CD14-positive monocyte (primary cell): Measurements from ENCODE around the gene STAMBPL1. TPM values are rescaled to one million over a fixed set of nuclear protein-coding genes. Genes with fewer than 3 reads are reported as not detected.

Experiments used
- DNase-seq, 3 donors: peaks; one replicate each; pipeline ENCODE4 v3.0.0-alpha.2; 2011 to 2022
- H2AFZ ChIP-seq: 2 replicates; pipeline ENCODE4 v1.6.0; 2012; ENCODE audit warnings: mild to moderate bottlenecking, low read depth, low read length, inconsistent platforms; ENCODE audit not compliant: insufficient read depth, poor library complexity, severe bottlenecking
- H3K27ac ChIP-seq, 2 donors: 1 replicate in 1 of 2; 2 replicates in 1 of 2; pipeline ENCODE4 v1.5.1; 2012 to 2013; ENCODE audit warnings: low read length in 2 of 2, control low read depth in 1 of 2, inconsistent platforms in 1 of 2, low read depth in 1 of 2, mild to moderate bottlenecking in 1 of 2
- H3K27me3 ChIP-seq, 2 donors: one replicate each; pipeline versions ENCODE4 v1.6.0 to v1.6.1; 2011 to 2013; ENCODE audit warnings: low read length in 2 of 2; ENCODE audit not compliant: control insufficient read depth in 2 of 2, insufficient read depth in 2 of 2
- H3K36me3 ChIP-seq, 2 donors: replicated peaks in 1 of 2; 1 replicate in 1 of 2; 2 replicates in 1 of 2; pipeline versions ENCODE4 v1.5.1 to v1.6.1; 2012 to 2013; ENCODE audit warnings: low read length in 2 of 2, control low read depth in 1 of 2, inconsistent platforms in 1 of 2, mild to moderate bottlenecking in 1 of 2; ENCODE audit not compliant: insufficient read depth in 2 of 2, control insufficient read depth in 1 of 2
- H3K4me1 ChIP-seq, 2 donors: 1 replicate in 1 of 2; 2 replicates in 1 of 2; pipeline versions ENCODE4 v1.5.1 to v1.6.1; 2012 to 2013; ENCODE audit warnings: low read length in 2 of 2, control low read depth in 1 of 2, inconsistent platforms in 1 of 2, mild to moderate bottlenecking in 1 of 2, moderate library complexity in 1 of 2; ENCODE audit not compliant: insufficient read depth in 2 of 2, control insufficient read depth in 1 of 2
- H3K4me2 ChIP-seq: replicated peaks from 2 replicates; pipeline ENCODE3; 2012; ENCODE audit warnings: low read length, moderate library complexity, mild to moderate bottlenecking; ENCODE audit not compliant: poor library complexity, severe bottlenecking; ENCODE audit errors: extremely low read depth
- H3K4me3 ChIP-seq, 3 experiments: fragments of 200-600 bp in 1 of 3; sonication (generic) in 1 of 3; replicated peaks in 1 of 3; 1 replicate in 2 of 3; 2 replicates in 1 of 3; pipeline ENCODE4 v1.5.1; 2011 to 2013; ENCODE audit warnings: low read length in 3 of 3, mild to moderate bottlenecking in 3 of 3, control low read depth in 2 of 3, low read depth in 2 of 3, inconsistent platforms in 1 of 3, moderate library complexity in 1 of 3
- H3K79me2 ChIP-seq: 2 replicates; pipeline ENCODE4 v1.6.0; 2012; ENCODE audit warnings: mild to moderate bottlenecking, control low read depth, inconsistent platforms, low read length, moderate library complexity; ENCODE audit not compliant: insufficient read depth
- H3K9ac ChIP-seq: 2 replicates; pipeline ENCODE4 v1.6.0; 2017; ENCODE audit warnings: low read length, mild to moderate bottlenecking; ENCODE audit not compliant: insufficient read depth, poor library complexity, severe bottlenecking
- H3K9me3 ChIP-seq, 2 donors: replicated peaks in 1 of 2; 1 replicate in 1 of 2; 2 replicates in 1 of 2; pipeline versions ENCODE4 v1.5.1 to v1.6.1; 2012 to 2013; ENCODE audit warnings: low read length in 2 of 2, control low read depth in 1 of 2; ENCODE audit not compliant: control insufficient read depth in 1 of 2, insufficient read depth in 1 of 2
- H4K20me1 ChIP-seq: 2 replicates; pipeline ENCODE4 v1.6.0; 2012; ENCODE audit warnings: mild to moderate bottlenecking, low read length, control low read depth, moderate library complexity; ENCODE audit not compliant: insufficient read depth
- H3K27ac Mint-ChIP-seq, 7 donors: one replicate each; pipeline ENCODE4 v1.8.0; 2020; ENCODE audit warnings: mild to moderate bottlenecking in 7 of 7, mixed read lengths in 7 of 7, moderate library complexity in 6 of 7, inconsistent platforms in 2 of 7
- H3K27me3 Mint-ChIP-seq, 3 donors: one replicate each; pipeline ENCODE4 v1.8.0; 2021 to 2022; ENCODE audit warnings: low read depth in 3 of 3, mild to moderate bottlenecking in 3 of 3, mixed read lengths in 3 of 3, moderate library complexity in 3 of 3, inconsistent platforms in 1 of 3
- H3K36me3 Mint-ChIP-seq, 2 donors: one replicate each; pipeline ENCODE4 v1.8.0; 2020; ENCODE audit warnings: mixed read lengths in 2 of 2, inconsistent platforms in 1 of 2, mild to moderate bottlenecking in 1 of 2
- H3K4me1 Mint-ChIP-seq: one replicate; pipeline ENCODE4 v1.8.0; 2020; ENCODE audit warnings: mild to moderate bottlenecking, mixed read lengths
- H3K4me3 Mint-ChIP-seq, 2 donors: one replicate each; pipeline ENCODE4 v1.8.0; 2020; ENCODE audit warnings: mild to moderate bottlenecking in 2 of 2, mixed read lengths in 2 of 2, moderate library complexity in 1 of 2
- H3K9me3 Mint-ChIP-seq, 7 donors: one replicate each; pipeline ENCODE4 v1.8.0; 2020 to 2022; ENCODE audit warnings: mixed read lengths in 7 of 7, mild to moderate bottlenecking in 6 of 7, moderate library complexity in 6 of 7, inconsistent platforms in 2 of 7
- WGBS: methylation state at CpG from one replicate; pipeline ENCODE4 v1.1.5; 2013; ENCODE audit warnings: missing lambda C conversion rate; ENCODE audit not compliant: insufficient coverage; 5-methylcytosine and 5-hydroxymethylcytosine counted together
- intact Hi-C, 2 donors: fragments of 100-400 bp; cut with micrococcal nuclease; formaldehyde crosslinking; loops; one replicate each; pipeline versions ENCODE4 v1.15.0 to v1.15.1; 2023
- polyA plus RNA-seq, 3 donors: library from polyadenylated mRNA; depleted of rRNA in 1 of 3; unstranded in 2 of 3; stranded (reverse) in 1 of 3; fragments of 300-500 nt in 2 of 3; fragments of >200 nt in 1 of 3; fragmentation: Illumina TruSeq in 2 of 3; gene quantifications; 1 replicate in 2 of 3; 2 replicates in 1 of 3; pipeline ENCODE4 v1.2.3, GENCODE V29; 2012 to 2021
- TF ChIP-seq, protein P1 (sequence below): fragments of 200-600 bp; IDR thresholded peaks from one replicate; pipeline ENCODE4 v1.8.0; 2022; ENCODE audit warnings: antibody characterized with exemption, mild to moderate bottlenecking

STAMBPL1 gene
- polyA plus RNA-seq, 3 donors, result 0.07 to 1.5 (median 0.10) TPM

DNA sequence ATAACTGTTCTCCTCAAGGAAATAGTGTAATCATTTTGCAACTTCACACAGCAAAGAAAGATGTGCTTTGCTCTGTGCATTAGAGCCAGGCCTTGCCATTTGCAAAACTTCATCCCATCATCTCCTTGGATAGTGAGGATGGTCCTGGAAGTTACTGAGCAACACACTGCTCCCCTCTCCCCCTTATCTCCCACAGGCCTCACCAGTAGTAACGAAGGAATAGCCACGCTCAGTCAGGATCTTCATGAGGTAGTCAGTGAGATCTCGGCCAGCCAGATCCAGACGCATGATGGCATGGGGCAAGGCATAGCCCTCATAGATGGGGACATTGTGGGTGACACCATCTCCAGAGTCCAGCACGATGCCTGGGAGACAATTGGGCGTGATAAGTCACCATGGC is 61.0 kb downstream of the STAMBPL1 start:
- Histone ChIP-seq H4K20me1 (no peaks in the 10 kb centered on the region), H2AFZ (no peak overlapping the region), H3K4me3 (no peak overlapping the region), H3K9me3 (no peaks in the 10 kb centered on the region), H3K79me2 (no peaks in the 10 kb centered on the region), H3K9ac (no peak overlapping the region), H3K4me2 (no peak overlapping the region), H3K27me3 (no peaks in the 10 kb centered on the region), H3K4me1 (peaks cover 22 to 23% of the 10 kb centered on the region in 2 donors), H3K27ac (no peak overlapping the region), H3K36me3 (no peaks in the 10 kb centered on the region)
- peaks cover 25% of the 10 kb centered on the region for H3K4me1 Mint-ChIP-seq
- no peak overlapping the region for H3K27ac Mint-ChIP-seq
- WGBS, result 100% methylated on average over 6 of the region's 6 CpGs
- TF ChIP-seq, protein P1, sequence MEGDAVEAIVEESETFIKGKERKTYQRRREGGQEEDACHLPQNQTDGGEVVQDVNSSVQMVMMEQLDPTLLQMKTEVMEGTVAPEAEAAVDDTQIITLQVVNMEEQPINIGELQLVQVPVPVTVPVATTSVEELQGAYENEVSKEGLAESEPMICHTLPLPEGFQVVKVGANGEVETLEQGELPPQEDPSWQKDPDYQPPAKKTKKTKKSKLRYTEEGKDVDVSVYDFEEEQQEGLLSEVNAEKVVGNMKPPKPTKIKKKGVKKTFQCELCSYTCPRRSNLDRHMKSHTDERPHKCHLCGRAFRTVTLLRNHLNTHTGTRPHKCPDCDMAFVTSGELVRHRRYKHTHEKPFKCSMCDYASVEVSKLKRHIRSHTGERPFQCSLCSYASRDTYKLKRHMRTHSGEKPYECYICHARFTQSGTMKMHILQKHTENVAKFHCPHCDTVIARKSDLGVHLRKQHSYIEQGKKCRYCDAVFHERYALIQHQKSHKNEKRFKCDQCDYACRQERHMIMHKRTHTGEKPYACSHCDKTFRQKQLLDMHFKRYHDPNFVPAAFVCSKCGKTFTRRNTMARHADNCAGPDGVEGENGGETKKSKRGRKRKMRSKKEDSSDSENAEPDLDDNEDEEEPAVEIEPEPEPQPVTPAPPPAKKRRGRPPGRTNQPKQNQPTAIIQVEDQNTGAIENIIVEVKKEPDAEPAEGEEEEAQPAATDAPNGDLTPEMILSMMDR, result no peak
- intact Hi-C loops, result no loop called here
- peaks cover 0 to 2% (median 0%) of the 10 kb centered on the region in 3 donors for H3K27me3 Mint-ChIP-seq
- H3K9me3 Mint-ChIP-seq, result peaks cover 0 to 2% (median 0%) of the 10 kb centered on the region in 7 donors
- peaks cover 4 to 39% of the 10 kb centered on the region in 2 donors for H3K36me3 Mint-ChIP-seq
- DNase-seq, result no peak
- H3K4me3 Mint-ChIP-seq, result no peak overlapping the region

DNA sequence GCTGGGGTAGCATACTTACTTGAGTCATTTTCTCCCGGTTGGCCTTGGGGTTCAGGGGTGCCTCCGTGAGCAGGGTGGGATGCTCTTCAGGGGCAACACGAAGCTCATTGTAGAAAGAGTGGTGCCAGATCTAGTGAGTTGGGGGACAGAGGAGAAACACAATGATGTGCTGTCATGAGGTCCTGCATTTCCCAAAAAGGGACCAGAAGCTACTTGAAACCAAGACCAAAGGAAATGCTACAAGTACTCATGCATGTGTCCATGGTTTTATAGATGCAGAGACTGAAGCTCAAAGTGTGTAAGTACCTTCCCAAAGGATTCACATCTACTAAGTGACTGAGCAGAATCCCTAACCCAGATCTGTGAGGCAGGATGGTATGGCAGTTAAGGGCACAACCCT is 63.7 kb downstream of the STAMBPL1 start:
- Mint-ChIP-seq H3K27ac (no peak overlapping the region), H3K36me3 (peaks cover 4 to 29% of the 10 kb centered on the region in 2 donors), H3K27me3 (peaks cover 0 to 2% (median 0%) of the 10 kb centered on the region in 3 donors), H3K9me3 (peaks cover 0 to 2% (median 0%) of the 10 kb centered on the region in 7 donors), H3K4me3 (no peak overlapping the region), H3K4me1 (peaks cover 34% of the 10 kb centered on the region)
- Histone ChIP-seq H2AFZ (no peak overlapping the region), H3K9ac (no peak overlapping the region), H3K27ac (no peak overlapping the region), H3K79me2 (no peaks in the 10 kb centered on the region), H3K4me3 (no peak overlapping the region), H3K4me1 (peaks cover 25 to 28% of the 10 kb centered on the region in 2 donors), H3K36me3 (no peaks in the 10 kb centered on the region), H4K20me1 (no peaks in the 10 kb centered on the region), H3K4me2 (no peak overlapping the region), H3K27me3 (no peaks in the 10 kb centered on the region), H3K9me3 (no peaks in the 10 kb centered on the region)
- TF ChIP-seq, protein P1, result no peak
- intact Hi-C loops, result no loop called here
- DNase-seq, result no peak
- WGBS, result 100% methylated on average over 3 of the region's 3 CpGs
